ENCODE results near the gene CC2D2A.

Gene CC2D2A

GRCh38 chr4:15459706-15460105, 10.0 kb upstream of the CC2D2A start:
- no peak overlapping the region for H3K4me3 ChIP-seq (replicated peaks; ENCODE audit: low read depth, low read length)
- DNase-seq (ENCODE audit: low read depth) = no peak
- TF ChIP-seq CTCF (IDR thresholded peaks at IDR 0.05; ENCODE audit: low read length, missing control alignments) = no peak

GRCh38 chr4:15466596-15466995, 3.1 kb upstream of the CC2D2A start:
- no peak for TF ChIP-seq CTCF (IDR thresholded peaks at IDR 0.05; ENCODE audit: low read length, missing control alignments)
- DNase-seq (ENCODE audit: low read depth) = no peak
- no peak overlapping the region for H3K4me3 ChIP-seq (replicated peaks; ENCODE audit: low read depth, low read length)

- peak overlapping the region; percentile 80 for H3K4me3 ChIP-seq (replicated peaks; ENCODE audit: low read depth, low read length)
- DNase-seq (ENCODE audit: low read depth) = no peak
- TF ChIP-seq CTCF (IDR thresholded peaks at IDR 0.05; ENCODE audit: low read length, missing control alignments) = no peak
Observed at GRCh38 chr4:15470128-15470475, 420 bp downstream of the CC2D2A start.

- no peak overlapping the region for H3K4me3 ChIP-seq (replicated peaks; ENCODE audit: low read depth, low read length)
- TF ChIP-seq CTCF (IDR thresholded peaks at IDR 0.05; ENCODE audit: low read length, missing control alignments) = no peak
- no peak for DNase-seq (ENCODE audit: low read depth)
Observed at GRCh38 chr4:15476396-15476795, 6.7 kb downstream of the CC2D2A start.

GRCh38 chr4:15478724-15479088, 9.0 kb downstream of the CC2D2A start:
- H3K4me3 ChIP-seq (replicated peaks; ENCODE audit: low read depth, low read length) = peak overlapping the region; percentile 64

GRCh38 chr4:15479089-15479912, 9.6 kb downstream of the CC2D2A start:
- peak; percentile 94 for DNase-seq (ENCODE audit: low read depth)

More at GRCh38 chr4:15478724-15479088, 9.0 kb downstream of the CC2D2A start:
- TF ChIP-seq CTCF (IDR thresholded peaks at IDR 0.05; ENCODE audit: low read length, missing control alignments) = no peak
- no peak for DNase-seq (ENCODE audit: low read depth)

More at GRCh38 chr4:15479089-15479912, 9.6 kb downstream of the CC2D2A start:
- TF ChIP-seq CTCF (IDR thresholded peaks at IDR 0.05; ENCODE audit: low read length, missing control alignments) = peak; percentile 77
- peak overlapping the region; percentile 64 for H3K4me3 ChIP-seq (replicated peaks; ENCODE audit: low read depth, low read length)
